Breast epithelium (tissue), 3 donors: ENCODE results near the gene PTPRN2.

Experiments used
- POLR2A ChIP-seq: fragments of 450-650 bp; IDR thresholded peaks from one replicate; pipeline ENCODE4 v1.6.1; 2016; ENCODE audit warnings: antibody characterized with exemption, mild to moderate bottlenecking, moderate library complexity
- POLR2AphosphoS5 ChIP-seq, 3 donors: sonication (generic); formaldehyde crosslinking; IDR thresholded peaks; one replicate each; pipeline ENCODE4 v1.6.1; 2017; ENCODE audit warnings: antibody characterized with exemption in 3 of 3
- TF ChIP-seq, protein P1 (sequence below), 3 donors: fragments of 450-650 bp; IDR thresholded peaks; one replicate each; pipeline ENCODE4 v1.5.1; 2016 to 2017; ENCODE audit warnings: antibody characterized with exemption in 3 of 3, mild to moderate bottlenecking in 3 of 3, moderate library complexity in 3 of 3

DNA sequence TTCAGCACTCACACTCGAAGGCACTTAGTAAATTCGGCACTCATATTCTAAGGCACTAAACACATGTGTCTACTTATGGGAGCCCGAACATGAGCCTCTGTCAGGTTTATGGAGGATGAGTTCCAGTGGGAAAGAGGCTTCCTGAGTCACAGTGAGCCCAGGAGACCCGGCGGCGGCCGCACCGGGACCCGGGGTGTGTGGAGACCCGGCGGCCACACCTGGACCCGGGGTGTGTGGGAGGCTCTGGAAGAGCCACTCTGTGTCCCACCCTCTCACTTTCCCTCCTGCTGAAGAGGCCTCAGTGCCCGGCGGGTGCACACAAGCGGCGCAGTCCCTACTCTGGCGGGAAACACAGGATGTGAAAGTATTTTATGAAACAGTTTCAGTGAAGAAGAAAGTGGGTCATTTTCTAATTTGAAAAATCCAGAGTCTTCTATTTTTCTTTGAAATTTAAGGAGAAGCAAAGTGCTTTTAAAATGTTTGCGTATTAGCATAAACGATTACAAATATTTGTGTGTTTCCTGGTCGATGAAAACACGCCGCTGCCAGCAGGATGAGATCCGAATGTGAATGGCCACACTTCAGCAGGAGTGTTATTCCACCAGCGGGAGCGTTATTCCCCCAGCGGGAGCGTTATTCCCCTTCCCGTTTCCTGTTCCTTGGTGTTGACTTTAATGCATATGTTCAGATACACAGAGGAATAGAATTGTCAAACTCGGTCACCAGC, 625.7 kb downstream of the PTPRN2 start:
- TF ChIP-seq, protein P1, sequence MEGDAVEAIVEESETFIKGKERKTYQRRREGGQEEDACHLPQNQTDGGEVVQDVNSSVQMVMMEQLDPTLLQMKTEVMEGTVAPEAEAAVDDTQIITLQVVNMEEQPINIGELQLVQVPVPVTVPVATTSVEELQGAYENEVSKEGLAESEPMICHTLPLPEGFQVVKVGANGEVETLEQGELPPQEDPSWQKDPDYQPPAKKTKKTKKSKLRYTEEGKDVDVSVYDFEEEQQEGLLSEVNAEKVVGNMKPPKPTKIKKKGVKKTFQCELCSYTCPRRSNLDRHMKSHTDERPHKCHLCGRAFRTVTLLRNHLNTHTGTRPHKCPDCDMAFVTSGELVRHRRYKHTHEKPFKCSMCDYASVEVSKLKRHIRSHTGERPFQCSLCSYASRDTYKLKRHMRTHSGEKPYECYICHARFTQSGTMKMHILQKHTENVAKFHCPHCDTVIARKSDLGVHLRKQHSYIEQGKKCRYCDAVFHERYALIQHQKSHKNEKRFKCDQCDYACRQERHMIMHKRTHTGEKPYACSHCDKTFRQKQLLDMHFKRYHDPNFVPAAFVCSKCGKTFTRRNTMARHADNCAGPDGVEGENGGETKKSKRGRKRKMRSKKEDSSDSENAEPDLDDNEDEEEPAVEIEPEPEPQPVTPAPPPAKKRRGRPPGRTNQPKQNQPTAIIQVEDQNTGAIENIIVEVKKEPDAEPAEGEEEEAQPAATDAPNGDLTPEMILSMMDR (IDR thresholded peaks at IDR 0.05) = no peak
- TF ChIP-seq POLR2A = no peak
- no peak for TF ChIP-seq POLR2AphosphoS5 (IDR thresholded peaks at IDR 0.05)
